ENCODE data around the gene KIRREL3.

DNA sequence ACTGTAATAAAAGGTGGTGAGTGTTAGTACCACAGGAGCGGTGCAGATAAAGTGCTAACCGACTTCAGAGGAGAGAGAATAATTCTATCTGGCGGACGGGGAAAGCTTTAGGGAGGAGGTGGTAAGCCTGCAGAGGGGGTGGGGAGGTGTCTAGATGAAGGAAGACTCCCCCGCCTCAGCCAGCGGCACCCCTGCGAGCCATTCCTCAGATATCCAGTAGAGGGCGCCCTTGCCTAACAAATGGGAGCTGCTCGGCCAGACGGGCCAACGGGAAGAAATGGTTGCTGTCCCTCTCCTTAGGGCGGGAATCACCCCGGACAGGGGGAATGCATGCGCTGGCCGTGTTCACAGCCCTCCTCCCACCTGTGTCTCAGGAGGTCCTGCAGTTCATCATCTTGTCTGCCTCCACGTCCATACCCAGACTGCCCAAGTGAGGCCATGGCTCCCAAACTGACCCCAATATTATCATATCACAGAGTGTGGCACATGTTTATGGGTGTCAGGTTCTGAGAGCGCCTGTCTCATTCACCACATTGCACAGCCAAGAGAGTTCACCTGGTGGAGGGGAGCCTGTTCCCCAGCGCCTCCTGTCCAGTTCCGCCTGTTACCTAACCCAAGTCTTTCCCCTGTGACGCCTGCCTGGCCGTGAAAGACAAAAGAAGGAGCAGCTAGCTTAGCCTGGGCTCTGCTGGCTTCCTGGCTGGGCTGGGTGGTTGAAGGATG is 559.6 kb downstream of the KIRREL3 start:
- TF ChIP-seq CTCF (IDR thresholded peaks at IDR 0.05): peak; percentile 94 to 97 (median 95)
- no peak for TF ChIP-seq EP300 (IDR thresholded peaks at IDR 0.05)

Data from ovary (tissue), 3 donors.